ENCODE data around the gene KCND3. TPM values are rescaled to one million over a fixed set of nuclear protein-coding genes. Genes with fewer than 3 reads are reported as not detected.

Gene KCND3
- total RNA-seq, 2 experiments from 2014 or later = not detected

DNA sequence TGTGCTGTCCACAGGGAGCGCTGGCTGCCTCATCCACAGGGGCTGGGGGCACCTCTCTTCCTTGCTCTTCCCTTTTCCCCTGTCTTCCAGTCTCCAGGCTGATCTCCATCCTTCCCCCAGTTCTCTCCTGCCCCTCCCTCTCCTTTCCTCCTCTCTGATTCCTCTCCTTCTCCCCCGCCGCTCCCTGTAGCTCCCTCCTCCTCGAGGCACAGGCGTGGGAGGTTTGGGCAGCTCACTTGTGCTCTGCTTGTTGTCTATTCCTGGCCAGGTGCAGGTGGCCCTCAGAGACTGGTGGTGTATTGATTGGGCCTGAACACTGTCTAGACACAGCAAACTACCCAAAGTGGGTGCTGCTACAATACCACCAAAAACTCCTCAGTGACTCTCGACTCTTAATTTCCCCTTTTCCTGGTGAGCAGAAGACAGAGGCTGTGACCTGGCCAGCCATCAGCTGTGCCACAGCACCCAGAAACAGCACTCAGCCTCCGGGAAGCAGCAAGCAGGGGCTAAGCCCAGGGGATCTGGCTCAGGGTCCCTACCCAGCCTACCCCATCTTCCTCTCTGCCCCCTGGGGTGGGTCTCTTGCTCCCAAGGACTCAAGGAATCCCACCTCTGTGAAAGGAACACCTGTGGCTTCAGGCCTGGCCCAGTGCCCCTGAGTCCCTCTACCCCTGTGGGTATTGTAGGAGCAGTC, 140.5 kb downstream of the KCND3 start:
- no peaks in the 10 kb centered on the region for H3K36me3 Mint-ChIP-seq
- H3K9me3 Mint-ChIP-seq = no peaks in the 10 kb centered on the region
- no peaks in the 10 kb centered on the region for H3K4me1 Mint-ChIP-seq
- no peak overlapping the region for H3K27ac Mint-ChIP-seq
- no peak for DNase-seq
- no peak overlapping the region for H3K4me3 Mint-ChIP-seq
- H3K27me3 Mint-ChIP-seq = peaks cover 9% of the 10 kb centered on the region

DNA sequence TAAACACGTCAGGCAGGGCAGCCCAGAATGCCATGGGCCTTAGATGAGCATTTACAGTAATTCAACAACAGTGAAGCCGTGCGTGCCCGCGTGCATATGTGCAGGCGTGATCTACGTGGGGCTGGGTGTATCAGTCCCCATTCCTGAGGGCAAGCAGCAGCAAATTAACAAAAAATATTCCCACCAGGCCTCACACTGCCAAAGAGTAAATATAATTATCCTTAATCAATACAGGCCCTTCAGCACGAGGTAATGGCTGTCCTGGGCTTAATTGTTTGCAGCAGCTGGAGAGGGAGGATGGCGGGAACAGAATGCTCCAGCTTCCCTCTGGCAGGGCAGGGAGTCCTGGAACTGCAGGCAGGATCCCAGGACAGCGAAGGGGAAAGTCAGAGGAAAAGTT, 142.0 kb downstream of the KCND3 start:
- Mint-ChIP-seq H3K4me3 (no peak overlapping the region), H3K27me3 (peaks cover 9% of the 10 kb centered on the region), H3K36me3 (no peaks in the 10 kb centered on the region), H3K4me1 (no peaks in the 10 kb centered on the region), H3K27ac (no peak overlapping the region), H3K9me3 (no peaks in the 10 kb centered on the region)
- DNase-seq = no peak

DNA sequence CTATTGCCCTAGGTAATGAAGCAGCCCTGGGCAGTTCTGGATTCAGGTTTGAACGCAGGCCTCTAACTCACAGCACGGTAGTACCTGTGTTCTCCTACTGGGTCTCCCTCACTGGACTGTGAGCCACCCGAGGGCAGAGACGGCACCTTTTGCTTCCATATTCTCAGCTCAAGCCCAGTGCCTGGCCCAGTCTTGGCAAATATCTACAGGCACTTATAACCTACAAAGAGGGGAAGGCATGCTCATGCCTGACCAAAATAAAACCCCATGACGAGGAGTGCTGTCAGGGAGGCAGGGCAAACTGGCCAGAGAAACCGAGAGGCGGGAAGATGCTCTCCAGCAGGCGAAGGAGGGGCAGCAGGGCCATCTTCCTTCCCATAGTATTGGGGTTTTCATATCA, 142.6 kb downstream of the KCND3 start:
- Mint-ChIP-seq H3K4me1 (no peaks in the 10 kb centered on the region), H3K27ac (no peak overlapping the region), H3K36me3 (no peaks in the 10 kb centered on the region), H3K27me3 (peaks cover 9% of the 10 kb centered on the region), H3K4me3 (no peak overlapping the region), H3K9me3 (no peaks in the 10 kb centered on the region)
- no peak for DNase-seq

DNA sequence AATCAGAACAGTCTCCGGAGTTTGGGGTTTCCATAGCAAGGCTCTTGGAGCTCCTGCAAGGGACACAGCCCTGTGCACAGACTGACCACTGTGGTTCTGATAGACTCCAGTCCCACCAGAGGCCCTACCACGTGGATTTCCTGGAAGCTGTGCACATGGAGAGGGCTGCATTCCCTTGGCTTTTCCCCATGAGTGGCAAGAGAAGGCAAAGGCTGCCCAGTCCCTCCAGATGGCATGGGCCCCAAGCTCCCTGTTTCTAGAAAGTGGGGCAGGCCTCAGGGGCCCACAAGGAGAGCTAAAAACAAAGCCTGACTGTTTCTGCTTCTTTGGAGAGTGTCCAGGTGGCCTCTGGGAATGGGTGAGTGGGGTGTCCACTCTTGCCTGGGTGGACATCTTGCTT, 146.3 kb downstream of the KCND3 start:
- Mint-ChIP-seq H3K4me1 (no peaks in the 10 kb centered on the region), H3K9me3 (no peaks in the 10 kb centered on the region), H3K27ac (no peak overlapping the region), H3K4me3 (no peak overlapping the region), H3K36me3 (no peaks in the 10 kb centered on the region), H3K27me3 (peaks cover 9% of the 10 kb centered on the region)
- DNase-seq = no peak

DNA sequence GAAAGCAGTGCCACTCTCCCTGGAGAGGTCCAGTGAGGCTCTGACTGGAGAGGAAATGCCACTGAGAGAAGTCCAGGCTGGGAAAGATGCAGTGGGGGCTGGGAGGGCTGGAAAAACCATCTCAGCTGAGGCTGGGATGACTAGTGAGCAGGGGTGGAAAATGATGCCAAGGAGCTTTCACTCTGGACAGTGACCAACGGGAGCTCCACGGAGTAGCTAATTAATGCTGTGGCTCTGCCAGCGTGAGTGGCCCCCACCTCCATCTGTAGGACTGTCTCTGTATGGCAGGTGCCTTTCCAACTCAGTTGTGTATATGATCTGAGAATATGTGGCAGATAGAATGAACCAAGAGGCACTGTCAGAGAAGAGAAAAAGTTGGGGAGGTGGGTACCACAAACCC, 147.1 kb downstream of the KCND3 start:
- Mint-ChIP-seq H3K9me3 (no peaks in the 10 kb centered on the region), H3K4me1 (no peaks in the 10 kb centered on the region), H3K4me3 (no peak overlapping the region), H3K27me3 (peaks cover 9% of the 10 kb centered on the region), H3K27ac (no peak overlapping the region), H3K36me3 (no peaks in the 10 kb centered on the region)
- no peak for DNase-seq

DNA sequence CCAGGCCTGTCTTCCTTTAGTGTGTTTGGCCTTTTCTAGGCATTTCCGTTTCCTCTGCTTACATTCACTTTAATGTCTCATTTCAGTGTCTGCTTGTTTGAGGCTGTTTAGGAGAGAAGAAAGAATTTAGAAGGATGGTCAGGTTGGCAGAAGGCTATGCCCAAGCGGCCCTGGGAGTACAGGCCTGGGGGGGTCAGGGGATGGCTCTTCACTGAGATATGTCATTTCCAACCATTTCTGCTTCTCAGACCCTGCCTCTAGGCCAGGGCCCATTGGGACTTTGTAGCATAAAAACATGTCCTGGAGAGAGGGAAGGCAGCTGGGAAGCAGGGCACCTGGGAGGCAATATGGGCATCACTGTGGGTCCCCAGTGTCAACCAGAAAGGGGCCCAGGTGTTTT, 147.7 kb downstream of the KCND3 start:
- Mint-ChIP-seq H3K4me1 (no peaks in the 10 kb centered on the region), H3K27ac (no peak overlapping the region), H3K4me3 (no peak overlapping the region), H3K9me3 (no peaks in the 10 kb centered on the region), H3K27me3 (peaks cover 9% of the 10 kb centered on the region), H3K36me3 (no peaks in the 10 kb centered on the region)
- no peak for DNase-seq

DNA sequence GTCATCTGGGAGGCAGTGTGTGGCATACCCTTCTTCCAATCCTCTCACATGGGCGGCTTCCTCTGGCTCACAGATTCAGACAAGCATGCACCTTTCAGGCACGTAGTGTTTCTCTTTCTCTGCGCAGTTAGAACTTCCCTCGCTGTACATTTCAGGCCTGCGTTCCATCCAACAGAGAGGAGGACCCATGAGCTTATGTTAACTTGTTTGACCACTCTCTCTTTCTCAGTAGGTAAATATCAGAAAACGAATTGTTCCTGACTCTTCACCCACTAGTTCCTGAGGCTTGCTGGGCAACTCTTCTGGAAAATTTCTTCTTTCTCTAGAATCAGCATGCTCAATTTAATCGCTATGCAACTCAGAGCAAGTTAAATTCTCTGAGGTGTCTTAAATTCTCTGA, 148.3 kb downstream of the KCND3 start:
- H3K4me1 Mint-ChIP-seq = no peaks in the 10 kb centered on the region
- no peak overlapping the region for H3K4me3 Mint-ChIP-seq
- no peaks in the 10 kb centered on the region for H3K36me3 Mint-ChIP-seq

DNA sequence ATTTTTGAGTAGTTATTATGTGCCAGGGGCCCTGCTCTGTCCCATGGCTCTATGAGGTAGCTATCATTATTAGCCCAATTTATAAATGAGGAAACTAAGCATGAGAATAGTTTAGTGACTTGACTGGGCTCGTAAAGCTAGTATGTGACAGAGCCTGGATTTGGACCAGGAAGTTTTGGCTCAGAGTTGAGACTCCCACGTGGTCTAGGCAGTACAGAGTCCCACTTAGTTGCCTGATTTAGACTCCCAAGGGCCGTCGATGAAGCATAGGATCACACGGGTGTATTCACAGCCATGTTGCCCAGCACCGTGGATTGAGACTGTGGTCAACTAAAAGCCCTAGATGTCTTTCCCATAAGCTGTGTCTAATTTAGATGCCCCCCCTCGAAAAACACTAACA, 152.1 kb downstream of the KCND3 start:
- Mint-ChIP-seq H3K4me3 (no peak overlapping the region), H3K9me3 (no peaks in the 10 kb centered on the region), H3K27ac (no peak overlapping the region), H3K36me3 (no peaks in the 10 kb centered on the region), H3K4me1 (no peaks in the 10 kb centered on the region), H3K27me3 (peaks cover 4% of the 10 kb centered on the region)
- DNase-seq = no peak

More for the DNA sequence above, 148.3 kb downstream of the KCND3 start:
- Mint-ChIP-seq H3K27ac (no peak overlapping the region), H3K27me3 (peaks cover 9% of the 10 kb centered on the region), H3K9me3 (no peaks in the 10 kb centered on the region)
- no peak for DNase-seq

DNA sequence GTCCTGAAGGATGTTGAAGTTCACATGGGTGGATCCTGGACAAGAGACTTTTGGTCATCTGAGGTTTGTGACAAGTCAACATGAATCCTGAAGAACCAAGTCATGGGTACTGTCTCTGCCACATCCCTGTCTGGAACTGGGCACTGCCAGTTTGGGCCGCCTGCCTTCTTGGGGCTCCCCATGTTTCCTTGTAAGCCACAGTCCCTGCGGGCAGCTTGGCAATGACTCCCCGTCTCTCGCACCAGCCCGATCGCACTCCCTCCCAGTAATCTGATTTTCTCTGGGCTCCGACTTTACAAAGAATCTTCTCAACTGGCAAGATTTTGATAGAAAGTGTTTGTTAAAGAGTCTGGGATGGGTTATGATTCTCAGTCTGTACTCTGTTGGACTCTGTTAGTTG, 153.4 kb downstream of the KCND3 start:
- Mint-ChIP-seq H3K9me3 (no peaks in the 10 kb centered on the region), H3K4me1 (no peaks in the 10 kb centered on the region), H3K36me3 (no peaks in the 10 kb centered on the region), H3K4me3 (no peak overlapping the region), H3K27me3 (peaks cover 13% of the 10 kb centered on the region), H3K27ac (no peak overlapping the region)
- DNase-seq = no peak

DNA sequence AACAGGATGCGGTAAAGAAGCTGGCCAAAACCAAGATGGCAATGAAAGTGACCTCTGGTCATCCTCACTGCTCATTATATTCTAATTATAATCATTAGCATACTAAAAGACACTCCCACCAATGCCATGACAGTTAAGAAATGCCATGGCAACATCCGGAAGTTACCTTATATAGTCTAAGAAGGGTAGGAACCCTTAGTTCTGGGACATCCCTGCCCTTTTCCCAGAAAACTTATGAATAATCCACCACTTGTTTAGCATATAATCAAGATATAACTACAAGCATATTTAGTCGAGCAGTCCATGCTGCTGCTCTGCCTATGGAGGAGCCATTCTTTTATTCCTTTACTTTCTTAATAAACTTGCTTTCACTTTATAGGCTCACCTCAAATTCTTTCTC, 154.0 kb downstream of the KCND3 start:
- H3K4me1 Mint-ChIP-seq = no peaks in the 10 kb centered on the region
- peaks cover 14% of the 10 kb centered on the region for H3K27me3 Mint-ChIP-seq
- no peak overlapping the region for H3K4me3 Mint-ChIP-seq
- H3K9me3 Mint-ChIP-seq = no peaks in the 10 kb centered on the region
- no peak for DNase-seq
- H3K27ac Mint-ChIP-seq = no peak overlapping the region
- no peaks in the 10 kb centered on the region for H3K36me3 Mint-ChIP-seq

DNA sequence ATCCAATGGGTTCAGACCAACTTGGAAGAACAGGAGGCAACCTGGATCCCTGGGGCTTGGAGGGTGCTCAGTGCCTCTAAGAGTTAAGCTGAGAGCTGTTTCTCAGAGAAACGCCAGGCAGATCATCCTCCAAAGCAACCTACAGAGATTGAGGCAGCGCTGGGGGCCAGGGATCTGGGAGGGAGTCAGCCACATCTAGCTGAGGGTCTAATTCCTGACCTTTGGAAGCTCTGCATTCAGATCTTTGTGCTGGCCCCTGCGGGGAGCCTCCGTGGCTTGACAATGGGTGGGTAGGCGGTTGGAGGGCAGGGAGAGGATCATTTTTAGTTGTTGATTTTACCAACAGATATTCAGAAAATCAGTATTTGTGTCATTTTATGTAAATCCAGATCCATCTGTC, 154.5 kb downstream of the KCND3 start:
- Mint-ChIP-seq H3K4me3 (no peak overlapping the region), H3K9me3 (no peaks in the 10 kb centered on the region), H3K27me3 (peaks cover 14% of the 10 kb centered on the region), H3K4me1 (no peaks in the 10 kb centered on the region), H3K27ac (no peak overlapping the region), H3K36me3 (no peaks in the 10 kb centered on the region)
- no peak for DNase-seq

DNA sequence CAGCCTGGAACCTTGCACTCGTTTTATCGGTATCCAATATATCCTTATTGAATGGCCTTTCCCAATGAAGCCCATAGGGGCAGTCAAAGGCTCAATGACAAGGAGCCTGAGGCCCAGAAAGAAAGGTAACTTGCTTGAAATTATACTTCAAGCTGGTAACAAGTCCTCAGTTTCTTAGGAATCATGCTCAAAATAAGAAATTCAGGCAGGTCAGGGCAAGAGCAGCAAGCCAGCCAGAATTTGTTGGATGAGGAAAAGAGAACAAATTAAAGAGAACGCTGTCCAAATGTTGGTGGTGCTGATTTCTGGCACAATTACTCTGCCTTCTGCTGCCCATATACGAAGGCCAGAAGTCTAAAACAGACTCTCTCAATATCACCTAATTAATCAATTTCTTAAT, 156.1 kb downstream of the KCND3 start:
- Mint-ChIP-seq H3K27ac (no peak overlapping the region), H3K27me3 (peaks cover 19% of the 10 kb centered on the region), H3K4me1 (no peaks in the 10 kb centered on the region), H3K36me3 (no peaks in the 10 kb centered on the region), H3K4me3 (no peak overlapping the region), H3K9me3 (no peaks in the 10 kb centered on the region)
- no peak for DNase-seq

DNA sequence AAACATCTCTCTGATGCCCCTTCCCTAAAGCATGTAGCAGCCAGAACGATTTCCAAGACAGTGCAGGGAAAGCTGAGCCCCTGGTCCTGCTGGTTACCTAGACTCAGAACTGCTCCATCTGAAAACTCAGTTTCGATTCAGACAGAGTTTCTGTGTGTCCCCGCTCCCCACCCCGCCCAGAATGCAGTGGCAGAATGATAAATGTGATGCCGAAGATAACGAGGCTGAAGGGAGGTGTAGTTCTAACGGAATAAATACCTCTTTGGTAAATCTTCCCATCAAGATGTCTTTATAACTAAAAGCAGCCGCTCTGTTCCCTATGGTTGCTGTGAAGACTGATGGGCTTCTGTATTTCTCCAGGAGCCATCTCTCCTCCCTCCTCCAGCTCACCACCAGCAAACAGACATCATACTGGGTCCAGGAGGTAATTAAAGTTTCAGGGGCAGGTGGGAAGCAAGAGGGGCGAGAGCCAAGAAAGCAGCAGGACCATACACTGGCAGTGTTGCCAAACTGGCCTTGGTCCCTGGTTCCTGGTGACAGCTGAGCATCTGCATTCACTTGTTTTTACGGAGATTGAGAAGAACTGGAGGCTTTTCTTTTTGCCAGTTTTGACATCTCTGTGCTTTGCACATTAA, 156.8 kb downstream of the KCND3 start:
- H3K27me3 Mint-ChIP-seq = peaks cover 21% of the 10 kb centered on the region
- H3K27ac Mint-ChIP-seq = no peak overlapping the region
- no peaks in the 10 kb centered on the region for H3K4me1 Mint-ChIP-seq
- H3K36me3 Mint-ChIP-seq = no peaks in the 10 kb centered on the region
- H3K9me3 Mint-ChIP-seq = no peaks in the 10 kb centered on the region
- no peak for DNase-seq
- H3K4me3 Mint-ChIP-seq = no peak overlapping the region

DNA sequence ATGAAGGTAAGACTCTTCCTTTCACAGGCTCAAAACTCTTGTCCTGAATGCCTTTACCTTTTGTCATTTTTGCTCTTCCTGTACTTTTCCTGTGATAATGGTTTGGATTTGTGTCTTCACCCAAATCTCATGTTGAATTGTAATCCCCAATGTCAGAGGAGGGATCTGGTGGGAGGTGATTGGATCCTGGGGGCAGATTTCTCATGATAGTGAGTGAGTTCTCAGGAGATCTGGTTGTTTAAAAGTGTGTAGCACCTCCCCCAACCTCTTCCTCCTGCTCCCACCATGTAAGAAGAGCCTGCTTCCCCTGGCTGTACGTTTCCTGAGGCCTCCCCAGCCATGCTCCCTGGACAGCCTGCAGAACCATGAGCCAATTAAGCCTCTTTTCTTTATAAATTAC, 158.3 kb downstream of the KCND3 start:
- Mint-ChIP-seq H3K27me3 (peaks cover 21% of the 10 kb centered on the region), H3K4me3 (no peak overlapping the region), H3K4me1 (no peaks in the 10 kb centered on the region), H3K9me3 (no peaks in the 10 kb centered on the region), H3K36me3 (no peaks in the 10 kb centered on the region), H3K27ac (no peak overlapping the region)
- DNase-seq = no peak

DNA sequence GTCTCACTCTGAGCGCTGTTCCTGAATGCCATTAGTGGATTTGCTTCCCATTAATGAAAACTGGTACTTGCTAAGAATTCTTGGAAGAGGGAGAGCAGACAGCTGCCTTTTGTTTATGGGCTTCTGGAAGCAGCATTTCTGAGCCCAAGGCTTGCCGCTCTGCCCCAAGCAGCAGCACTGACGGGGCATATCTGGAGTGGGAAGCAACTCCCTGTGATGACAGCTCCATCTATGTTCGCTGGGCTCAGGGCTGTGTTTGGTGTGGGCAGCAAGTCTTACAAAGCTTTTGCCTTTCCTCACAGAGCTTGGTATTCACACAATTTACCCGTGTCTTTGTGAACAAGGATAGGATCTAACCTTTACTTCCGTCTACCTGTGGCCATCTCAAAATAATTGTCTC, 161.5 kb downstream of the KCND3 start:
- DNase-seq = no peak
- H3K27ac Mint-ChIP-seq = no peak overlapping the region
- no peaks in the 10 kb centered on the region for H3K36me3 Mint-ChIP-seq
- H3K4me3 Mint-ChIP-seq = no peak overlapping the region
- no peaks in the 10 kb centered on the region for H3K9me3 Mint-ChIP-seq
- no peaks in the 10 kb centered on the region for H3K4me1 Mint-ChIP-seq
- H3K27me3 Mint-ChIP-seq = peaks cover 17% of the 10 kb centered on the region

DNA sequence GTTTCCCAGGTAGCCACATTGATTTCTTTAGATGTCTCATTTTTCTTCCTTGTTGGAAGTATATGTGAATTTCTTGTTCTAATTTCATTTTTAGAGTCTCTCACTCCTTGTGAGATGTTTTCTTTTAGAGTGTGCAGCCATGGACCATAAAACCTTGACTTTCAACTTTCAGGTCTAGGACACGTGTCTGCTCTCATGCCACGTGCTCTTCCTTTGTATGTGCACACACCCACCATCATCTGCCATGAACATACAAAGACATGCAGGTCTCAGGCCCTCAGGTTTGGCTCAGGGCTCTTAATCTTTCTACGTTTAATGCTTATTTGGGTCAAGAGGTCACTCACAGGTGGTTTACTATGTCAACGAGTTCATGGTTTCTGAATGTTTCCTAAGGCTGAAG, 163.2 kb downstream of the KCND3 start:
- peaks cover 10% of the 10 kb centered on the region for H3K27me3 Mint-ChIP-seq

More for the DNA sequence above, 163.2 kb downstream of the KCND3 start:
- Mint-ChIP-seq H3K4me1 (no peaks in the 10 kb centered on the region), H3K4me3 (no peak overlapping the region), H3K9me3 (no peaks in the 10 kb centered on the region), H3K36me3 (no peaks in the 10 kb centered on the region), H3K27ac (no peak overlapping the region)
- no peak for DNase-seq
